GM21786 (cell line): ENCODE measurements around the gene SHISA3.
A peak's percentile ranks its signal among the peaks of the same experiment; 100 is the strongest.

Experiments used
- ATAC-seq: cut with Tn5 transposase; IDR thresholded peaks from one replicate; pipeline ENCODE4 v1.9.1; 2021; ENCODE audit not compliant: unreplicated experiment

Gene SHISA3

DNA sequence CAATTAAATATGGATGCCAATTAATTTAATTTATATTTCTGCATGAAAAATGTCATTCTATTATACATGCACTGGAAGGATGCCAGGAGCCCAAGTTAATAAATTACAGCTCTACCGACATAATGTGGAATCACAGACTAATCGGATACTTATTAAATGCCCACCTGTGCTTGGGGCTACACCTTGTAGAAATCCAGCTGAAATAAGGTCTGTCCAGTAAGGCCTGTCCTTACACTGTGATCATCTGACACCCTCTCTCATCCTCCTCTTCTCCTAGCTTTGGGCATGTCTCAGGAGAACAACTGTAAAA is 6.0 kb upstream of the SHISA3 start:
- ATAC-seq: no peak

DNA sequence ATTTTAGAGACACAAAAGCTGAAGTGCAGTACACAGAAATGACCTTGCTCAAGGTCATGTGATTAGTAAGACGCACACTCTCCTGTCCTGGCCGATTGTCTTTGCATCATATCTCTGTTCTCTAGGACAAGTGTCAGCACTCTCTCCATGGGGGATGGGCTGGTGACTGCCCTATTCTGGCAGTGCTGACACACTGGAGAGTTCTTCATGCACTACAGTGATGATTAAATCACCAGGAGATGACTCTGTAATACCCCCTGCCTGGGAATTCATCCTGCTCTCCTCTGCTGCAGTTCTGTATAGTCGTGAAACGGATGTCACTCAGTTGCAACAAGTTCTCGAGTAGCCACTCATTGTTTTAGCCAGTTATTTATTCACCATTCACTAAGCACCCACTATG is 5.3 kb upstream of the SHISA3 start:
- ATAC-seq: no peak

DNA sequence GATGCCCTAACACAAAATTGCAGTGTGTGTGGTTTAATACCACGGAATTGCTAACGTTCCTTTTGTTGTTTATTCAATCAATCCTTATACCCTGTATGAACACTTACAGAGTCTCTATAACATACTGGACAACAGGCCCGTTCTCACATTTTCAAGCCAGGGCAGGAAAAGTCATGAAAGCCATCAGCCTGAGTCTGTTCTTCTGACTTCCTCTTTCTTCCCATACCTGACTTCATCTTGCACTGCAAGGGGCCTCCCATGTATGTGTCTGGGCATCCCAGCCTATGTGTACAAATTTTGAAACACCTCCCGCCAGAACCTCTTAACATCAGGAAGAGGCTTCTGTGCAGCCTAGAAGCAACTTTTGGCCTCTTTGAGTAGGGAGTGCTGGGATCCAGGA is 4.9 kb upstream of the SHISA3 start:
- ATAC-seq: no peak

DNA sequence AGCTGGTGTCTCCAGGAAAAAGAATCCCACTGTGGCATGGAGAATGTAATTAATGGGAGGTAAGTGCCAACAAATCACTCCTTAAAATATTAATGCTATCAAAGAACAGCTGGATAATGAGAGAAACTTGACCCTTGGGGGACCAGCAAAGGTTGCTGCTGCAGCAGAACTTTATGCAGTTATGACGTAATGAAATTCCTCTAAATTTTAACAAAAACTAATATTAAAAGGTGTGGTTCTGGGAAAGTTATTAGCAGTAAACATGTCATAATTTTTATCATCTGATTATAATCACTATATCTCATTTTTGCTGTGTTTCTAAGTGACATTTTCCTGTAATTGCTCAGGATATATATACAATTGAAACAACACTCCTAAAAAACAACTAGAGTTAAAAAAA is 1.7 kb upstream of the SHISA3 start:
- no peak for ATAC-seq

DNA sequence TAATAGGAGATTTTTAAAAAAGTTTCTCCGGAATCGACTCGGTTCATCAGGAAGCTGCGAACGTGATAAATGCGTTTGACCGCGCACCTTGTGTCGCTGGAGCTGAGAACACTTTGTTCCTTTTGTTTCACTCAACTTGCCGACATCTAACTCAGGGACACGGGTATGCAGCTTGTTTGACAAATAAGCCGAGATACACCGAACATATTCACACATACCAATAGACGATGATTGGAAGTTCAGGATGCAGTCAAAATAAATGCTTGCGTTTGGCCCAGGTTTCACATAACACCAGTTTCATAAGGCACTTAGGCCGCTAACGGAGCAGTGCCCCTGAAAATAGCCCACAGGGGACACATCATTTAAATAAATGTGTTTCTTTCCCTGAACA is 932 bp upstream of the SHISA3 start:
- ATAC-seq: no peak

DNA sequence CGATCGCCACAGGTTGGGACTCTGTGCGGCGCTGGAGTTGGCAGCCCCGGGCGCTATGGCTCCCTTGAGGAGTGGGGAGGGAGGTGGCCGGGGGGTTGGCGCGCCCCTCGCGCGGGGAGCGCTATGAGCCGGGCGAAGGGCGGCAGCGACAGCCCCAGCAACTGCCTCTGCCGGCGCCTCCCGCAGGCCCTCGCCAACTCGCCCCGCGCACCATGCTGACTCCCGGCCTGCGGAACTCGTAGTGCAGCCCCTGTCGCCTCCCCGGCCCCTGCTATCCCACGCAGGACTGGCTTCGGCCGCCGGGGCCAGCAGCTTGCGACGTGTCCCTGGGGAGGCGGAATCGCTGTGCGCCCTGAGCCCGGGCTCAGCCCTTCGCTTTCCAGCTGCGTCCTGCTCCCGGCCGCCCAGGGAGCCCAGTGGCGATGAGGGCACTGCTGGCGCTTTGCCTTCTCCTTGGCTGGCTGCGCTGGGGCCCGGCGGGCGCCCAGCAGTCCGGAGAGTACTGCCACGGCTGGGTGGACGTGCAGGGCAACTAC is 415 bp downstream of the SHISA3 start:
- peak; percentile 27 for ATAC-seq

DNA sequence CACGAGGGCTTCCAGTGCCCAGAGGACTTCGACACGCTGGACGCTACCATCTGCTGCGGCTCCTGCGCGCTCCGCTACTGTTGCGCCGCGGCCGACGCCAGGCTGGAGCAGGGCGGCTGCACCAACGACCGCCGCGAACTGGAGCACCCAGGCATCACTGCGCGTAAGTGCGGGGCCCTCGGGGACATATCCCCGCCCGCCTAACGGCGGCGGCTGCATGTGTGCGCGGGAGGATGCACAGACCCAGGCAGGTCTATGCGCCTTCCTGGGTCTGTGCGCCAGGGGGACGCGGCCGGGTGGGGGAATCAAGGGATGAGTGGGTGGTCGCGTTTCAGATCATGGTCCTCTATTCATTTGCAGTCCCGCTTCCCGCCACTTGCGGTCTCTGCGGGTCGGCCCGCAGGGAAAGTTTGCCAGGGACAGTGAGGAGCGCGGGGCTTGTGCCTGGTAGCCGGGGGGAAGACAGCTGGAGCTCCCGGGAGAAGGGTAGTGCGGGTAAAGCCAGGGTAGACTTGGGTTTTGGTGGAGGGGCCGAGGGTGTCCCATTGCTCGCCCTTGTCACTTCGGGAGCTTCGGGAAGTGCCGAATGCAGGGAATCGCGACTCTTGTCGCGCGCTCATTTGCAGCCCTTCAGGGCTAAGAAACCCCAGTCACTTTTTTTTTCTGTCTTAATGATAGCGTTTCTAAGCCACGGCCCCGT is 1.0 kb downstream of the SHISA3 start:
- ATAC-seq: peak; percentile 34

DNA sequence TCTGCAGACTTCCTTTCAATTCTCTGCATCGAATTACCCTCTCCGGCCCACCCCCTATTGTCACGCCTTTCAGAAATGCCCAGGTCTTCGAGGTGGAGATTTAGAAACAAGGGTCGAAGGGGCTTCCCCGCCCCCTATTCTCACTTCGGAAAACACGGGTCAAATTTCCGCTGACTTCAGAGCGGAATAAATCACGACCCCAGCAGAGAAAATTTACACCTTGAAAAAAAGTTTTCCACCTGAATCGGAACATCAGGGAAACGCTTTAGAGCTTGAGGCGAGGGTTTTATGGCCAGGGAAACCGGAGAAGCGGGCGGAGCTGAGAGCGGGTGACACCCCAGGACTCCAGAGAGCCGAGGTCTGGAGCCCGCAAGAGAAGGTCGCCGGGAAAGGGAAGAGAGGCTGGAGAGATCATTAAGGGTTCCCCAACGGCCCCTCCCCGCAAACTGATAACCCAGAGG is 1.6 kb downstream of the SHISA3 start:
- ATAC-seq: no peak

DNA sequence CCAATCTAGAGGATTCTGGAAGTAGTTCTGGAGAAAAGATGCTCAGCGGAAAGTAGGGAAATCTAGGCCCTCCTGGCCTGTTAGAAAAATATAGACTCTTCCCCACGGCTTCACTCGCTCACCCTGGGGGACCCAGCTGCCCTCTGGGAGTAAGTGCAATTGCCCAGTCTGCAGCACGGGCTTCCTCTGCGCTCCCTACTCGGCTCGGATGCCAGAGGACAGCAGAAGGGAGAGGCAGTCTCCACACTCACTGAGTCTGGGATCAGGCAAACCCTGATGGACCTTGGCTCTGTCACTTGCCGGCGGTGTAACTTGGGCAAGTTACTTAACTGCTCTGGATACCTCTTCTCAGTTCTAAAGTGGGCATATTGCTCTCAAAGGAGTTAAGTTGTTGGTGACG is 2.1 kb downstream of the SHISA3 start:
- ATAC-seq: no peak

DNA sequence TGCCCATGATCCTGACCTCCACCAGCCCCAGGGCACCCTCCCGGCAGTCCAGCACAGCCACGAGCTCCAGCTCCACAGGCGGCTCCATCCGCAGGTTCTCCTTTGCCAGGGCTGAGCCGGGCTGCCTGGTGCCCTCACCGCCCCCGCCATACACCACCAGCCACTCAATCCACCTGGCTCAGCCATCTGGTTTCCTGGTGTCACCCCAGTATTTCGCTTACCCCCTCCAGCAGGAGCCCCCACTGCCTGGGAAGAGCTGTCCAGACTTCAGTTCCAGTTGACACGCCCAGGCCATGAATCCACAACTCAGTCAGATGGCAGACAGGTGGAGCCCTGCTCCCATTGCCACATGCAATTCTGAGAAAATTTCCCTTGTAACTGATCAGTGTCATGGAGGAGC is 3.9 kb downstream of the SHISA3 start:
- ATAC-seq: no peak

DNA sequence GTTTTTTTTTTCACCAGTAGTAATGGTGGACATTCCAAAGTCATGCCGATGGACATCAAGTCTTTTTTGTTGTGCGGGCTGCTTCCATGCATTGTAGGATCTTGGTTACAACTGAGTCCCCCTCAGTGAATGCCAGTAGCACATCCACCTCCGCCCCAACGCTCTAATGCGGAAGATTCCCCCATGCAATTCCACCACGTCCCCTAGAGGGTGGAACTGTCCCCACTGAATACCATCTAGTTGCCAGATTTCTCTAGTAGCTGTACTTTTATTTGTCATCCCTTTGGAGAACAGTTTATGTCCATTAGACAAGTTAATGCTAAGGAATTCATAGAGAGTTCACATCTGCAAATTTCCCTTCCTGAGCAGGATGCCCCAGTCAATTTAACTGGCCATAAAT is 6.7 kb downstream of the SHISA3 start:
- ATAC-seq: no peak

DNA sequence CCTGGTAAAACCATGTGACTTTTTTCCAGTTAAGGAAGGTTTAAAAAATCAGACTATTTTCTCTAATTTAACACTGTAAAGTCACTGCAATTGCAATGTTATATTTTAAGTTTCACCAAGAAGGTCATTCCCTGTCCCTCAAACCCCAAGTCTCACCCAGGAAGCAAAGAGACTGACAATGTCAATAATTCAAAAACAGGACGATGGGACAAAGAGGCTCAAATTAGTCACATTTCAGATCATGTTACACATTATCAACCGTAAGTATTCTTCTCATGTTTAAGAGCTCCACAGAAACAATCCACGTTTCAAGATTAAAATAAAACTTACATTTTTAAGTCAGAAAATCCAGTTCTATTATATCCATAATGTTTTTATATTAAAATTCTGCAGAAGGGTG is 13.2 kb downstream of the SHISA3 start:
- no peak for ATAC-seq

DNA sequence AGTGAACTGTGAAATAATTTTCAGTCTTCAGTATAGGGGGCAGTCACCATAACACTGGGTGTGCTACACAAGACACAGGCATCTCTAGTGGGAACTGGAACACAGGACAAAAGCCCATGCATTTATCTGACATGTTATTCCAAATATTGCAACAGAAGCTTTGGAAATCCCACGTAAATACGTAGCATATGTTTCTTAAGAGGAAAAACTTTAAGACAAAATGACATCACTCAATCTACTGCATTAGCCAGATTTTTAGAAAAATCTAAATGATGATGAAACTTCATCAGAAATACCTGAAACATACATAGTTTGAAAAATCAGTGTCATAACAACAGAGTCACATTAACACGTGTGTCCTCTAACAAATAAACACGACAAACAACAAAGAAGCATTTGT is 14.5 kb downstream of the SHISA3 start:
- ATAC-seq: no peak

DNA sequence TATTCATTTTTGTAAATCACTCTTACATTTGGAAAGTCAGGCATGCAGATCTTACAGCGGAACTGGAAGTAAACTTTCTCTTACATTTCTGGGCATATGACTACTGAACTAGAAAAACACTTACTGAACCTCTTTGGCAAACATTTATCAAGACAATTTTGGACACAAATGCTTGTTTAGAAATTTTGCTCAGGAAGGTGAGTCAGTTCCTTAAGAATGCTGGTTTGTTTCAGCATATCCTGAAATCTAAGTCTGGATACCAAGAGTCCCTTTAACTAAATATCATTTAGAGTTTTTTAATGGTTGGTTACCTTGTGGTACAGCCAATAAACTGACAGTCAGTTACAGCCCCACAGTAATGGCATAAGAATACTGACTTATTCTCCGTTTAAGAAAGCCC is 15.0 kb downstream of the SHISA3 start:
- no peak for ATAC-seq

DNA sequence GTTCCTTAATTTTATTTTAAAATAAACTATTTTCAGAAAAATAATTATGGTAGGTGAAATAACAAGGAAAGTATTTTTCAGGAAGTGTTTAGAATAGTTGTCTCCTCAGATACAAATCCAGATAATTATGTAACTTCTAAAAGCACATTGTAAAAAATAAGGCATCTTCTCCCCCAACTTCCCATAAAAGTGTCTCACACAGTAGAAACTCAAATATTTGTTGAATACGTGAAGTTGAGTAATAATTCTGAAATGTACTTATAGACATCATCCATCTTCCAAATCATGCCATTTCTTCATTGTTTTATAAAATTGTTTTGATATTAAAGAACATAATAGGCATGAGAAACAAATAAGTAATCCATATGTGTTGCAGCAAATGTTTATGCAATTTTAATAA is 18.0 kb downstream of the SHISA3 start:
- no peak for ATAC-seq

DNA sequence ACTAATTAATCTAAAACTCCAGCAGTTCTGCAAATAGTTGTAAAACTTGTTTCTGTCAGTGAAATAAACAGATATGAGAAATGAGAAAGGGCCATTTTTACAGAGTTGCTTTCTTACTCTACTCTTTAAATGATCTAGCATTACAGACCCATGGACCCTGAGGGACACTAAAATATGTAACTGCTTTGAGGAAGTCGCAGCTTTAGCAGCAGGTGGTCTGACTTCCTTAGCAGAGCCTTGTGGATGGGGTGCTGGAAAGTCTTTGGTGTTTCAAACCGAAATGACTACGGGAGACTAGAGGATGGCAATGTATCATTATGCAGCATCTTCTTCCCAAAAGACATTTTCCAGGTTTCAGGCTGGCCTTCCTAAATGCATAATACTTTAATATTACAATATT is 18.7 kb downstream of the SHISA3 start:
- no peak for ATAC-seq

DNA sequence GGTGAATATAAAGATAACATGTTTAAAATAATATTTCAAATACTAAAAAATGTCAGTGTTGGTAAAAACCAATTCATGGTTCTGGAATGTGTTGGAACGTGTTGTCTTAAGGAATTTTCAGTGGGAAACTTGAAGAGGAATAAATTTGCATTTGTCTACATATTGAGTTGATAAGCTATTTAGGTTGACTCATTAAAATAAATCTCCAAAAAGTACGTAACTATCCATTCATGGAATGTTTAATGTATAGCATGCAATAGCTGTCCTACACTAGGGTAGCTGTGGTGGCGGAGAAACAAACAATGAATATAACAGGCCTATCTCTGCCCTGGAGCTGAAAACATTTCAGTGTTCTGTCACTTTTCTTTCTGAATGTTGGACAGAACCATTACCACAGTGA is 20.3 kb downstream of the SHISA3 start:
- ATAC-seq: no peak

DNA sequence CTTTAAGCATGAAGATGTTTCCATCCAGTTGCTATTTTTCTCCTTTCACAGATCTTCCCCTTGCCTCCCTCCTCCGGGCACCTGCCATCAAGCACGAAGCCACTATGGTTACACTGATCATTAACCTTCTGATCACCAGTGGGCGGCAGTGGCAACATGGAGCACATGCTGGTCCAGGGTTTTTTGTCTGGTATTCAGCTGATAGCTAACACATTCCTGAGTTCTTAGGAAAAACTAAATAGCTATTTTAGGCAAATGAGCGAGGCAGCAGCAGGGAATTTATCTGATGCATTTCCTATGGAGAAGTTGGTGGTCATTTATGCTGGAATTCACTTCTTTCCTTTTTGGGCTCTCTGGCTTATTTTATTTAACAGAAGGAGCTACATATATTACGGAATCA is 22.9 kb downstream of the SHISA3 start:
- no peak for ATAC-seq

DNA sequence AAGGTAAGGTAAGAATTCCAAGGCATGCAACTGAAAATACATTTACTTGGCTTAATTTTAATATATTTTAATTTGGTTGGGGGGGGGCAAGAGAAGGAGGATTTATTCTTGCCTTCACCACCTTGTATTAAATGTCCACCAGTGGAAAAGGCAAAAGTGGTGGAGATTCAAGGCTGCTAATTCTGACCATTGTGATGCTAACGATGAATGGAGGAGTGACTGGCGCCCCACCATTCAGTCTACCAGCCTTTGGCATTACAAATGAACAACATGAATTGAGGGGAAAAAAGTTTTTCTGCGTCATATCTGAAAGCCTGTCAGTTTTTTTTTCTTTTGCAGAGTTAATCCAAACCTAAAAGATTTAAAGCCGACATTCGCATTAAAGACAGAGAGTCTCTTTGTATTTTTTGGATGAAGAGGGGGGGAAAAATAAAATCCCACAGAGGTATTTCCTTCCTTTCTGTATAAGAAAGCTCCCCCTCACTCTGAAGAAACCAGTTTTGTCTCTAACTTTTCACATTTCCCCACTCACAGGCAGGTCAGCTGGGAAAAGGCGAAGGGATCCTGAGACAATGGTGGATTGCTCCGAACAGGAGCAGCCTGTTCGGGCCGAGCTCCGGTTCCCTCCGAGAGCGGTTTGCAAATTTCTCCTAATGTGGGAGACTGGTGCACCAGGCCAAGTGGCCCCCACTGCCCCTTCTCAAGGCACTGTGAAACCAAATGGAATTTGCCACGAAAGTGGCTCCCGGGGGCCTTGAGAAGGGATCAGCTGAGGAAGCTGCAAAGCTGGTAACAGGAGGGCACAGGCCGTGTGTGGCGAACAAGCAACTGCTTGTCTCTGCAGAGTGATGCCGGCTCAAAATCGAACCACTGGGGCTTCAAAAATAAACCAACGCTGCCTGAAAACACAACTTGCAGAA is 28.1 kb downstream of the SHISA3 start:
- no peak for ATAC-seq

DNA sequence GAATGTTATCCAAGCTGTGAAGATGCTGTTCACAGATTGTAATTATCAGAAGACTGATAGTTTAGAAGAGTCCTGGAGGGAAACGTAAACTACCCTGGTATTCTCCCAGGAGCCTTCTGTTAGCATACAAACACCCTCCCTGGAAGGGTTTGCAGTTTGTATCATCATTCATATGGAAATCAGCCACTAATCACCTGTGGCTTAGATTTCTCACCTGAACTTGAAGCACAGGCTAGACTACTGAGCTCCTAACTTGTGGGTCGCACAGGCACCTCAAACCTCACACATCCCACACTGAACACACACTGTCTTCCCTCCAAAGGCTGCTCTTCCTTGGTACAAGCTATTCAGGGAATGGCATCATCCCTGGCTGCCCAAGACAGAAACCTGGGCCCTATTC is 30.7 kb downstream of the SHISA3 start:
- ATAC-seq: no peak

DNA sequence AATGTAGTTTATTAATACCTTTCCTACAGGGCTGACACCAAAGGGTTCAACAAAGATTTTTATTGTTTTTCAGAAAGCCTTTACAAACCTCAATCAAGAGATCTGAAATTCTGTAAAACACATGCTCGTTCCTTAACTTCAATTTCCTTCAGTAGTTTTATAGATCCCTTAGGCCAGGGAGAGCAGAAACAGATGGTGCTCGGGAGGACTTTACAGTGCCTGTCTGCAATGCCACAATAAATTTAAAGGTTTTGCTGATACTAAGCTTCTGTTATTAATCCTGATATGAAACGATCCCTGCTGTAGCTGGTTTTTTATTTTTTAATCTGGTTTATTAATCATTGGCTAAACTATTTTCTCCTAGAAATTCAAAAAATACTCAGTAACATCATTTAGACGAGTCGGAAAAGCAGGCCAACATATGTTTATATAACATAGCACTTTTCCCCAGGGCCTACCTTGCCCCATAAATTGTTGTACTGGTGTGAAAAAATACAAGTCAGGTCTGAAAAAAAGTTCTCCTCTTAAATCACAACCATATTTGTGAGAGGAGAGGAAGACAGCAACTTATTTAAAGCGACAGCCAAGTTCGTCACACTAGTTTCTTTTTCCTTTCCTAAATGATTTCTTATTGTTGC is 39.8 kb downstream of the SHISA3 start:
- no peak for ATAC-seq

DNA sequence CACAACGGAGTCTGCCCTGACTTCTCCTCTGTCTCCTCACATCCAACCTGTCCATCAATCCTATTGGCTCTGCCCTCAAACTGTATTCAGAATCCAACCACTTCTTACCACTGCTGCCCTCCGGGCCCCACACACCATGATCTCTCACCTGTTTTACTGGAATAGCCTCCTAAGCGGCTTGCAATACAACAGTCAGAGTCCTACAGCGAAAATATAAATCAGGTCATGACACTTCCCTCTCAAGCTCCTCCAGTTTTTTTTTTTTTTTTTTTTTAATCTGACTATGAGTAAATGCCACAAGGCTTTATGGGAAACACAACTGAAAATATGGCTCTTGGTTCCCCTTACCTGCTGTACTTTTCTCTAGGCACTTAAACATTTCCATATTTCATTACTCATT is 42.8 kb downstream of the SHISA3 start:
- no peak for ATAC-seq
